Hematopoietic multipotent progenitor cell treated with erythropoietin and hydrocortisone succinate and interleukin-3 and kit ligand, for 6 days (in vitro differentiated cells): ENCODE data around the gene RIPK4.
"Not testable (repeated sequence)": the region's sequence is repeated elsewhere in the genome, so short reads cannot be mapped to it uniquely, and the experiment has no call there.

Experiments used
- DNase-seq: peaks from one replicate; pipeline ENCODE4 v3.0.0-alpha.2; 2015

The RIPK4 gene

GRCh38 chr21:41733951-41734689 lies 32.7 kb downstream of the RIPK4 start:
- no peak for DNase-seq

DNA sequence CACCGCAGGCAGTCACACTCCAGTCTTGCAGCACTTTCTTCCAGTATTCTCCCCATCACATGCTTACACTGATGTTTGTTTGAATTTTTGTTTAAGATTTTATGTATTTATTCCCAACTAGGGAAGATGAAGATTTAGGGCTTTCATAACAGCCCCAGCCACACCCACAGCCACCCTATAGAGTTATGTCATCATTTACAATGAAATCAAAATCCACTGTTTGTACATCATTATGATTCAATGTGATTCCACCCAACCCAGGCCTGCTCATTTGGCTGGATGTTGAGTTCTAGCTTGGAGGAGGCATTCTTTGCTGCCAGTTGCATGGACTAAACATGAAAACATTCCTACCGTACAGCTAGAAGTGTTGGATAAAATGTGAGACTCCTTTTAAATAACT lies 35.8 kb downstream of the RIPK4 start:
- DNase-seq: no peak

- no peak for DNase-seq
Measured at GRCh38 chr21:41730367-41730765, 36.5 kb downstream of the RIPK4 start.

- DNase-seq: no peak
Measured at GRCh38 chr21:41729701-41730366, 37.0 kb downstream of the RIPK4 start.

DNA sequence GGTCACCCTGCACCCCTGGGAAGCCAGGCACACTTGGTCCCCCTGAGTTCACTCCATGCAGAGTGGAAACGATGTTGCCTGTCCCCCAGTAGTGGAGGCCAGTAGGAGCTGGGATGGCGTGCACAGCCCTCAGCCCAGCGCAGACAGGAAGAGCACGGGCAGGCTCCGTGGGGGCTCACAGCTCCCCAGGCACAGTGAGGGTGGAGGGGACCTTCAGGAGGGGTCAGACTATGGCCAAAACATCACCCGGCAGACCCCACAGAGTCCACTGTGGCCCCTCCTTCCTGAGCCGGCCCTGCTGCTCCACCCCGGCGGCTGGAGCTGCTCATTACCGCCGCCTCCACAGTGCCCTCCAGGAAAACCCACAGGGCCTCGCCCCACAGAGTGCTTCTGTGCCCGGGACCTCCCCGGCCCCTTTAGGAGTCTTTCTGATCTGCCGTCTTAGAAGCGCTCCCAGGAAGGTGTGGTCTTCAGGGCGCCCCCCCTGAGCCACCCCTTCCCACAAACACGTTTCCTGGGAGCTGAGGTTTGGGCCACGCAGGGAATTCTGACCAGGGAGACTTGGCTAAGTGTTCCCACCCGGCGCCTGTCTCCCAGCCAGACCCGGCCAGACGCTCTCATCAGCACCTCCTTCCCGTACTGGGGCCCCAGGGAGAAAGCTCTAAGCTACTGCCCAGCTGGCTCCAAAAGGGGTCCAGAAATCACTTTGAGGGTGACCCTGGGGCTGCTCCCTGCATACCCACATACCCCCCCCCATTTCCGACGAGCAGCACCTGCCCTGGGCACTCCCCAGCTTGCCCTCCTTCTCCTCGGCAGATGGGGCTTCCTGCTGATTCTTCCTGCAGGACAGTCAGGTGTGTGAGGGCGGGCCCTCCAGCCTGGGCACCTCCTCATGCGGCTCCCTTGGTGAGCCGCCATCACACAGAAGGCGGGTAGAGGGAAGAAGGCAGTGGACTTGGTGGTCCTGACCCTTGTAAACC lies 38.8 kb downstream of the RIPK4 start:
- no peak for DNase-seq

DNA sequence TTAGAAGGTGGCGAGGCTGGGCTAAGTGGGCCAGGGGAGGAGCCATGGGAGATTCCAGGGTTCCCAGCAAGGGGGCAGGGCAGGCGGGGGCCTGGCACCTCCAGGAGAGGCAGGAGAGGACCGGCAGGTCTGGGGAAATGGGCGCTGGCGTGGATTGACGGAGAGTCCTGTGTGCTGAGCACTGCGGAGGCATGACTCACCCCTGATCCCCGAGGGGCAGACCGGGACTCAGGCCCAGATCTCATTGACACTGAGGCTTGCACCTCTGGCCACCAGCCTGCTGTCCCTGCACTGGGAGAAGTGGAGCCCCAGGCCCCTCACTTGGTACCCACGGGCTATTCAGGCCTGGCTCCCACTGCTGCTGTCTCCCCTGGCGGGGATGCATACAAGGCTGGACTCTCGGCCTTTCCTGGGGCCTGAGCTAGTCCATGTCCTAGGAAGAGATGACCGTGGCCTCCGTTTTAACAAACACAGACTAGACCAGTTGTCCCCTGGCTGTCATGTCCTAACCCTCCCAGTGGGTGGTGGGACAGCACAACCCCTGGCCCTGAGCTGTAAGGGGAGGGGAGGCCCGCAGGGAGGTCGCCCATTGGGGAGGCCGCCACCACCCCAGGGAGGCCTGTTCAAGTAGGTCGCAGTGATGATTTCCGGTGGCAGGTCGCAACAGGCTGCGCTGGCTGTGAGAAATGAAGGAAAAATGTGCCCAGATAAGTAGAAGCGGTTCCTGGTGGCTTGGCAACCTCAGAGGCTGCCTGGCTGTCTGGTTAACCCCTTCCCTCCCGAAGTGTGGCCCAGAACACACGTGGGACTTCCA lies 39.7 kb downstream of the RIPK4 start:
- DNase-seq: no peak

DNA sequence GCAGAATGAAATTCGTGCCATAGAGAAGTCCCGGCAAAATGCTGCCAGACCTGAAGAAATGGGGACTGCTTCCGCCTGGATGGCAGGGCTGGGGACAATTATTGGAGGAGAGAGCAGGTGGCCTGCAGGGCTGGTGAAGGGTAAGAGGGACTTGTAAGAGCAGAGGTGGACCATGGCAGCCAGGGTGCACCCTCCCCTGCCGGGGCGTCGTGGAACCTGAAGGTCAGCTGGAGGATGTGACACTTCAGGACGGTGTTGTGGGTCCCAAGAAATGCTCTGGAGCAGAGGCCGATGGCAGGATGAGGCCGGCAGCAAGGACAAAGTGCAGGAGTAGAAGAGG lies 40.3 kb downstream of the RIPK4 start:
- DNase-seq: no peak

DNA sequence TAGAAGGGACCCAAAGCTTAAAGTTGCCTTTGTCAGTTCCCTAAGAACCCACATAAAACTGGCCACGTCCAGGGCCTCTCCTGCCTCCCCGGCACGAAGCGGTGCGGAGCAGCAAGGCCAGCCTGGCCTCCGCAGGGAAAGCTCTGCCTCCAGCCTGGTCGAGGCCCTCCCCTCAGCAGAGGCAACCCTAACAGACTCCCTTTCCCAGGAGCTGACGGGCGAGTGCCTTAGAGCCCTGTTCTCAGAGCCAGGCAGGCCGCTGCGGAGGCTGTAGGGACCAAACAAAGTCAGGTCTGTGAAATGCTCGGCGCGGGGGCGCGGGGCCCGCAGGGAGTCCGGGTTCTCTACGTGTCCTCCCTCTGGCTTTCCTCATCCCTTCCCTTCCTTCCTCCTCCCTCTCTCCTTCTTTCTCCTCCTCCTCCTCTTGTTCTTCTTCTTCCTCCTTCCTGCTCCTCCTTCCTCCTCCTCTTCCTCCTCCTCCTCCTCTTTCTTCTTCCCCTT lies 40.7 kb downstream of the RIPK4 start:
- no peak for DNase-seq

DNA sequence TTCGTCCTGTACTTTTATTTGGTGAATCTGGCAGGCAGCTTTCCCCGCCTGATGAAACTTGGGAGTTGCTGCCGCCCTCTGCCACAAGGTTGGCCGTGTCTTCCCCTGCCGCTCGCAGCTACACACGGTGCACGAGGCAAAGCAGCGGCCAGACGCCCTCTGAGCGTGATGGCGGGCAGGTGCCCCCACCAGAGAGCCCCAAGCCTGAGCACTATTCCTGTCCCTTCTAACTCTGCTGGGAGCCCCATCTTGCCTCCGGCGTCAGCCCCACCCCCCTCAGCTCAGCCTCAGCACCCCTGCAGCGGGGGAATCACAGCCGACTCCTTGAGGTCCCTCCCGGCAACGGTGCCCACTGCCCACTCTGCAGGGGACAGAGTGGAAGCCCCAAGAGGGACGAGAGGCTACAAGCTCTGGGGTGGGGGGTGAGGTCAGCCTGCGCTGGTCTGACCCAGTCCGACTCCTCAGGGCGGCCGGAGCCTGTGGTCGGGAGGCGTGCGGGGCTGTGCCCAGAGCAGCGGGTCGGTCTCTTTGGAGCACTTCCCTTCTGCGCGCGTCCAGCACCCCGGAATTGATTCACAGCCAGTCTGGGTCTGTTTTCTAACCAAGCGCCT lies 41.3 kb downstream of the RIPK4 start:
- no peak for DNase-seq

- DNase-seq: not testable (repeated sequence)
Measured at GRCh38 chr21:41723835-41724234, 43.0 kb downstream of the RIPK4 start.

GRCh38 chr21:41722052-41723018 lies 44.5 kb downstream of the RIPK4 start:
- DNase-seq: no peak

GRCh38 chr21:41720250-41720649 lies 46.6 kb downstream of the RIPK4 start:
- DNase-seq: no peak

GRCh38 chr21:41719691-41720090 lies 47.2 kb downstream of the RIPK4 start:
- DNase-seq: no peak

DNA sequence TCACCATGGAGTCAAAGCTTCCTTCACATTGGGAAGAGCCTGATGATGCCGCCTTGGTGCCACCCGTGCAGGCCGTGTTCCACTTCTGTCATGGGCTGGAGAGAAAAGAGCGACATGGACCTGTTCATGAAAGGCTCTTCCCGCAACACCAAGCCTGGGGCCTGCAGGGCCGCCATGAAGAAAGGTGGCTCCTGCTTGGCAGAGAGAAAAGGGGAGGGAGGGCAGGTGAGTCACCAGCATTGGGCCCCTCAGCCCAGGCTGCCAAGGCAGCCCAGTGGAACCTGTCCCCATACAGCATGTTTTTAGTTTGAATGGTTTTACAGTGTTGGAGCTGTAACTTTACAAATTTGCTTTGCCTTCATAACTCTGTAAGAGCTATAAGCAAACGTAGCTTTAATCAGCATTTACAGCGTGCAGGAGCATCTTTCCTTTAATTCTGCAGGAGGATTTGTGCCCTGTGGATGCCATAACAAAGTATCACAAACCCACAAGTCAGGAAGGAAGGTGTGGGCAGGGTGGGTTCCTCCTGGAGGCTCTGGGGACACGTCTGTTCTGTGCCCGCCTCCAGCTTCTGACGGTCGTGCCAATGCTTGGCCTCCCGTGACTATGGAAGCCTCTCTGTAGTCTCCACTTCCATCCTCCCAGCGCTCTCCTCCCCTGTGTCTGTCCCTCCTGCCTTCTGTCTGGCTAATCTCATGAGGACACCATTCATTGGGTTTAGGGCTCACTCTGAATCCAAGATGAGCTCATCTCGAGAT lies 49.1 kb downstream of the RIPK4 start:
- DNase-seq: no peak

DNA sequence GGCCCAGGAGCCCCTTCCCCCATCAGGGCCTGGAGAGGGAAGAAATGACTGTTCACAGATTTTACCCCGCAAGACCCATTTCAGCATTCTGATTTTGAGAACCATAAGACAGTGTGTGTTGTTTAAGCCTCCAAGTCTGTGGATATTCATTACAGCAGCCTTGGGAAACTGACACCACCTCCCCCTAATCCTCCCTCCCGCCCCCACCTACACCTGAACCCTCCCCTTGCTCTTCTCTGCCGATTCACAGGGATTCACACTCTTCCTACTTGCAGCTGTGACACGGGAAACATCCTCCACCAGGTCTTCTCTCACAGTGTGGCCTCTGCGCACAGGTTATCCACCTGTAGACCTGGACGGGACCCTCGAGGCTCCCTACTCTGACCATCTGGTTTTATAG lies 50.1 kb downstream of the RIPK4 start:
- no peak for DNase-seq

DNA sequence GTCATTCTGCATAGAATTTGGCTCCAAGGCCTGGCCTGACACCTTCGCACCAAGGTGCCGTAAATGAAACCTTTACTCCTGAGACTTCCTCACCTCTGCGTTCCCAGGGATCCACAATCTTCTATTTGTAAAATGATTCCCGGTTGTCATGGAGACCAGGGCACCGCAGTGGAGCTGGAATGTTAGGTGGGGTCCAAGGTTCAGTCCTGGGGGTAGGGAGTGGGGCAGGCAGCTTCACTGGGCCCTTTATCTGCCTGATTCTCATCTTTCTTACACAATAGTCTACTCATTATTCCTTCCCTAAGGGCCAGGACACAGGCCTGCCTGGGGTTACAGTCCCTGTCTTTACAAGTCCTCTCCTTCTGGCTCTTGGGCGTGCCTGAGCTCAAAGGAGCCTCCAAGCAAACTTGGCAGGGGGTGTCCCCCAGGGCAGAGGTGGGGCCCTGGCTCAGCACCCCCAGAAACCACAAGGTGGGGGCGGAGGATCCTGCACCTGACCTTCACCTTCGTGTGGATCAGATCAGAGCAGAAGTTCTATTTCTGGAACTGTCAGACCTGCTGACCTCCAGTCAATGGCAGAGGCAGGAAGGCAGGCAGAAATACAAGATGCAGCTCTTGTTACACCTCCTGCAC lies 51.1 kb downstream of the RIPK4 start:
- DNase-seq: no peak

- not testable (repeated sequence) for DNase-seq
Measured at GRCh38 chr21:41714299-41714865, 52.5 kb downstream of the RIPK4 start.

GRCh38 chr21:41713495-41714281 lies 53.2 kb downstream of the RIPK4 start:
- DNase-seq: no peak
